Fibroblast of lung (primary cell): Measurements from ENCODE around the gene GRB10.

Experiments used
- EZH2 ChIP-seq: IDR thresholded peaks from 2 replicates; pipeline ENCODE4 v1.5.1; 2012; ENCODE audit warnings: low read length, control low read depth, mild to moderate bottlenecking; ENCODE audit errors: missing control alignments
- TF ChIP-seq, protein P1 (sequence below), 2 donors: IDR thresholded peaks in 1 of 2; conservative IDR thresholded peaks in 1 of 2; 1 replicate in 1 of 2; 2 replicates in 1 of 2; pipeline ENCODE4 v1.5.1; 2011 to 2012; ENCODE audit warnings: low read length in 2 of 2, control low read depth in 1 of 2, inconsistent platforms in 1 of 2, low read depth in 1 of 2, mild to moderate bottlenecking in 1 of 2

DNA sequence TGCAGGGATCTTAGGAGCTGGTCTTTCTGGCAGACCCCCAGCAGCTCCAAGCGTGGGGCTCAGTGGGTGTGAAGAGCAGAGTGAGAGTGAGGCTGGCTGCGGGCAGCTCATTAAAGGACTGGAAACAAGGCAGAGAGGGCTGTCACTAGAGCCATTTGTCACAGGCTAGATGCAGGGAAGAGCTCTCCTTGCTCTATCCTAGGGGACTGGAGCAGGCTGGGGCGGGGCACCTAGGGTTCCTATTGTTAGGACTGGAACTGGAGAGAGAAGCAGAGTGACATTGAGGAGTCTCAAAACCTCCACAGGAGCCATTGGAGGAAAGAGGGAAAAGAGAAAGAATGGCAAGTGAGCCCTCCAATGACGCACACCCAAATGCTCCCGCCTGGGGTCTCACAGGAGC, 216.7 kb downstream of the GRB10 start:
- TF ChIP-seq, protein P1, sequence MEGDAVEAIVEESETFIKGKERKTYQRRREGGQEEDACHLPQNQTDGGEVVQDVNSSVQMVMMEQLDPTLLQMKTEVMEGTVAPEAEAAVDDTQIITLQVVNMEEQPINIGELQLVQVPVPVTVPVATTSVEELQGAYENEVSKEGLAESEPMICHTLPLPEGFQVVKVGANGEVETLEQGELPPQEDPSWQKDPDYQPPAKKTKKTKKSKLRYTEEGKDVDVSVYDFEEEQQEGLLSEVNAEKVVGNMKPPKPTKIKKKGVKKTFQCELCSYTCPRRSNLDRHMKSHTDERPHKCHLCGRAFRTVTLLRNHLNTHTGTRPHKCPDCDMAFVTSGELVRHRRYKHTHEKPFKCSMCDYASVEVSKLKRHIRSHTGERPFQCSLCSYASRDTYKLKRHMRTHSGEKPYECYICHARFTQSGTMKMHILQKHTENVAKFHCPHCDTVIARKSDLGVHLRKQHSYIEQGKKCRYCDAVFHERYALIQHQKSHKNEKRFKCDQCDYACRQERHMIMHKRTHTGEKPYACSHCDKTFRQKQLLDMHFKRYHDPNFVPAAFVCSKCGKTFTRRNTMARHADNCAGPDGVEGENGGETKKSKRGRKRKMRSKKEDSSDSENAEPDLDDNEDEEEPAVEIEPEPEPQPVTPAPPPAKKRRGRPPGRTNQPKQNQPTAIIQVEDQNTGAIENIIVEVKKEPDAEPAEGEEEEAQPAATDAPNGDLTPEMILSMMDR (conservative IDR thresholded peaks at IDR 0.05 in 1 of 2, IDR thresholded peaks at IDR 0.05 in 1 of 2; ENCODE audit: low read depth in 1 of 2, low read length in 2 of 2) = no peak
- no peak for TF ChIP-seq EZH2
